AG09319 (cell line): ENCODE results near the gene FKBP15.

Experiments used
- DNase-seq: peaks from one replicate; pipeline ENCODE4 v3.0.0-alpha.2; 2010; ENCODE audit warnings: low read depth; ENCODE audit errors: extremely low read depth
- TF ChIP-seq, protein P1 (sequence below): IDR thresholded peaks from 2 replicates; pipeline ENCODE4 v1.5.1; 2011; ENCODE audit warnings: low read depth, mild to moderate bottlenecking, inconsistent platforms, low read length, moderate library complexity

The FKBP15 gene

GRCh38 chr9:113219186-113219936, 1.7 kb downstream of the FKBP15 start:
- DNase-seq = no peak
- TF ChIP-seq, protein P1, sequence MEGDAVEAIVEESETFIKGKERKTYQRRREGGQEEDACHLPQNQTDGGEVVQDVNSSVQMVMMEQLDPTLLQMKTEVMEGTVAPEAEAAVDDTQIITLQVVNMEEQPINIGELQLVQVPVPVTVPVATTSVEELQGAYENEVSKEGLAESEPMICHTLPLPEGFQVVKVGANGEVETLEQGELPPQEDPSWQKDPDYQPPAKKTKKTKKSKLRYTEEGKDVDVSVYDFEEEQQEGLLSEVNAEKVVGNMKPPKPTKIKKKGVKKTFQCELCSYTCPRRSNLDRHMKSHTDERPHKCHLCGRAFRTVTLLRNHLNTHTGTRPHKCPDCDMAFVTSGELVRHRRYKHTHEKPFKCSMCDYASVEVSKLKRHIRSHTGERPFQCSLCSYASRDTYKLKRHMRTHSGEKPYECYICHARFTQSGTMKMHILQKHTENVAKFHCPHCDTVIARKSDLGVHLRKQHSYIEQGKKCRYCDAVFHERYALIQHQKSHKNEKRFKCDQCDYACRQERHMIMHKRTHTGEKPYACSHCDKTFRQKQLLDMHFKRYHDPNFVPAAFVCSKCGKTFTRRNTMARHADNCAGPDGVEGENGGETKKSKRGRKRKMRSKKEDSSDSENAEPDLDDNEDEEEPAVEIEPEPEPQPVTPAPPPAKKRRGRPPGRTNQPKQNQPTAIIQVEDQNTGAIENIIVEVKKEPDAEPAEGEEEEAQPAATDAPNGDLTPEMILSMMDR = no peak

DNA sequence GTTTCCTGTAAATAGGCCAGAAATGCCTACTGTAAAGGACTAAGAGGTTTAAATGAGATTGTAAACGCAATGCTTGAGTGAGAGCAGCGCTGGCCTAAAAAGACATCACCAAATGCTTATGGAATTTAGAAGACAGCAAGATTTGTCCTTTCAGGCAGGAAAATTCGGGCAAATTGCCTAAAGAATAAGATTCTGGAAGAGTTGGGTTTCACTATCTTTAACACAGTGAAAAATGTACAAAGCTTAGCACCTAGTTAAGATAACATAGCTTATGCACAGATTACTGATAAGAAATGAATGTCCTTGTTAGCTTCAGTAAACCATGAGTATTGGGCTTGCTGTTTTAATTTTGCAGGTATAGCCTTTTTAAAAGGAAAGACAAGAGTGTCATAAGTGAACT, 4.7 kb downstream of the FKBP15 start:
- TF ChIP-seq, protein P1 = no peak
- DNase-seq = no peak

- no peak for DNase-seq
- TF ChIP-seq, protein P1 = no peak
Observed at GRCh38 chr9:113215132-113215531, 5.9 kb downstream of the FKBP15 start.

DNA sequence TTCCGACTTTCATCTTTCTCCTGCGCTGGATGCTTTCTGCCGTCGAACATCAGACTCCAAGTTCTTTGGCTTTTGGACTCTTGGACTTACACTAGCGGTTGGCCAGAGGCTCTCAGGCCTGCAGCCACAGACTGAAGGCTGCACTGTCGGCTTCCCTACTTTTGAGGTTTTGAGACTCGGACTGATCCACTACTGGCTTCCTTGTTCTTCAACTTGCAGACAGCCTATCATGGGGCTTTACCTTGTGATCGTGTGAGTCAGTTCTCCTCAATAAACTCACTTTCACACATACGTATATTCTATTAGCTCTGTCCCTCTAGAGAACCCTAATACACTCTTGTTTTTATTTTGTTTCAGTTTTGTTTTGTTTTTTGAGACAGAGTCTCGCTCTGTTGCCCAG, 10.3 kb downstream of the FKBP15 start:
- no peak for DNase-seq
- TF ChIP-seq, protein P1 = no peak

GRCh38 chr9:113205861-113206260, 15.2 kb downstream of the FKBP15 start:
- TF ChIP-seq, protein P1 = no peak
- DNase-seq = no peak

GRCh38 chr9:113205432-113205831, 15.6 kb downstream of the FKBP15 start:
- DNase-seq = no peak
- TF ChIP-seq, protein P1 = no peak

DNA sequence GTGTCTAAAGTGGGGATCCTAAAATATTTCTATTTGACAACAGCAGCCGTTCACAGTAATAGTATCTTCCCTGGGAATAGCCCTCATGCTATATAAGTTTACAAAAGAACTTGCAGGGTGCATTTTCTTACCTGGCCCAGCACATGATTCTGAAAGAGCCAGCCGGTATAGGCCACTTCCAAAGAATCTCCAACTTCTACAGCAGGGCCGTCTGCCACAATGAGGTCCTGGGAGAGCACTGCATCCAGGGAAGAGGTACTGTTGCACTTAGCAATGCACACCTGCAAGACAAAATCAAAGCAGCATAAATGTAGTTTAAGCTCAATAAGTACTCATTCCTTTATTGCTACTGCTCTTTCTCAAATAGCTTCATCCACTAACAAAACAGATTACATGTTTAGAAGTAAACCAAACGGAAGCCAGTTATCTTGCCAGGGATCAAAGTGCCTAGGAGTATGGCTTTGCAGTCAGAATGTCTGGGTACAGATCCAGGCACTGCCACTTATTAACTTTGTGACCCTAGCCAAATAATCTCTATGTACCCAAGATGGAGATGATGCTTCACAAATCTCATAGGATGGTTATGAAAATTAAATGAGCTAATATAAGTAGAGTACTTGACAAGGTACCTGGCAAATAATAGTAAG, 21.3 kb downstream of the FKBP15 start:
- DNase-seq = no peak
- TF ChIP-seq, protein P1 = no peak
